Tibial nerve (tissue), 4 donors: ENCODE results near the gene SGPP1. TPM values are rescaled to one million over a fixed set of nuclear protein-coding genes. Genes with fewer than 3 reads are reported as not detected.

ENCODE experiments used
- DNase-seq, 2 donors: peaks; one replicate each; pipeline ENCODE4 v3.0.0-alpha.2; 2019; ENCODE audit warnings: low spot score in 2 of 2
- H3K27ac ChIP-seq, 4 donors: fragments of 200-600 bp; sonication (generic) in 3 of 4; one replicate each; pipeline ENCODE4 v1.5.1; 2017 to 2019; ENCODE audit warnings: mild to moderate bottlenecking in 1 of 4
- H3K27me3 ChIP-seq, 2 donors: fragments of 200-600 bp; sonication (generic) in 1 of 2; one replicate each; pipeline versions ENCODE4 v1.5.1 to v1.6.0; 2017 to 2019
- H3K36me3 ChIP-seq, 3 donors: fragments of 200-600 bp; sonication (generic); one replicate each; pipeline ENCODE4 v1.5.1; 2018 to 2019
- H3K4me1 ChIP-seq, 4 donors: fragments of 200-600 bp; sonication (generic) in 3 of 4; one replicate each; pipeline ENCODE4 v1.5.1; 2017 to 2019
- H3K4me3 ChIP-seq, 4 donors: fragments of 200-600 bp; sonication (generic) in 3 of 4; one replicate each; pipeline ENCODE4 v1.5.1; 2017 to 2019; ENCODE audit warnings: mild to moderate bottlenecking in 1 of 4, moderate library complexity in 1 of 4
- H3K9me3 ChIP-seq, 4 donors: fragments of 200-600 bp; sonication (generic) in 3 of 4; one replicate each; pipeline ENCODE4 v1.5.1; 2017 to 2019
- EP300 ChIP-seq, 2 donors: sonication (generic); formaldehyde crosslinking; IDR thresholded peaks; one replicate each; pipeline ENCODE4 v1.6.1; 2017; ENCODE audit warnings: antibody characterized with exemption in 2 of 2, mild to moderate bottlenecking in 1 of 2
- POLR2A ChIP-seq, 2 donors: fragments of 450-650 bp; IDR thresholded peaks; one replicate each; pipeline ENCODE4 v1.6.1; 2017; ENCODE audit warnings: antibody characterized with exemption in 2 of 2, mild to moderate bottlenecking in 2 of 2, moderate library complexity in 2 of 2
- WGBS, 2 donors: methylation state at CpG; one replicate each; pipeline ENCODE4 v1.1.5; 2018; 5-methylcytosine and 5-hydroxymethylcytosine counted together
- total RNA-seq, 4 donors: library from RNA; depleted of rRNA; stranded (reverse); fragments of >200 nt; gene quantifications; one replicate each; pipeline ENCODE4 v1.1.0, GENCODE V29; 2016
- TF ChIP-seq, protein P1 (sequence below), 5 experiments: fragments of 200-600 bp in 3 of 5; fragments of 450-650 bp in 2 of 5; sonication (generic) in 3 of 5; IDR thresholded peaks; one replicate each; pipeline ENCODE4 v1.5.1; 2016 to 2019; ENCODE audit warnings: antibody characterized with exemption in 5 of 5, mild to moderate bottlenecking in 3 of 5, moderate library complexity in 2 of 5

SGPP1 gene
- total RNA-seq, 4 donors from 2014 or later = 31.2 to 43.5 (median 35.3) TPM

GRCh38 chr14:63686926-63687325 is 40.9 kb downstream of the SGPP1 start:
- Histone ChIP-seq H3K4me3 (no peak overlapping the region), H3K4me1 (no peaks in the 10 kb centered on the region), H3K27me3 (no peaks in the 10 kb centered on the region), H3K27ac (no peak overlapping the region), H3K9me3 (no peaks in the 10 kb centered on the region), H3K36me3 (peaks cover 0 to 7% (median 0%) of the 10 kb centered on the region in 3 donors)
- DNase-seq = no peak
- no peak for TF ChIP-seq POLR2A (IDR thresholded peaks at IDR 0.05)
- TF ChIP-seq, protein P1, sequence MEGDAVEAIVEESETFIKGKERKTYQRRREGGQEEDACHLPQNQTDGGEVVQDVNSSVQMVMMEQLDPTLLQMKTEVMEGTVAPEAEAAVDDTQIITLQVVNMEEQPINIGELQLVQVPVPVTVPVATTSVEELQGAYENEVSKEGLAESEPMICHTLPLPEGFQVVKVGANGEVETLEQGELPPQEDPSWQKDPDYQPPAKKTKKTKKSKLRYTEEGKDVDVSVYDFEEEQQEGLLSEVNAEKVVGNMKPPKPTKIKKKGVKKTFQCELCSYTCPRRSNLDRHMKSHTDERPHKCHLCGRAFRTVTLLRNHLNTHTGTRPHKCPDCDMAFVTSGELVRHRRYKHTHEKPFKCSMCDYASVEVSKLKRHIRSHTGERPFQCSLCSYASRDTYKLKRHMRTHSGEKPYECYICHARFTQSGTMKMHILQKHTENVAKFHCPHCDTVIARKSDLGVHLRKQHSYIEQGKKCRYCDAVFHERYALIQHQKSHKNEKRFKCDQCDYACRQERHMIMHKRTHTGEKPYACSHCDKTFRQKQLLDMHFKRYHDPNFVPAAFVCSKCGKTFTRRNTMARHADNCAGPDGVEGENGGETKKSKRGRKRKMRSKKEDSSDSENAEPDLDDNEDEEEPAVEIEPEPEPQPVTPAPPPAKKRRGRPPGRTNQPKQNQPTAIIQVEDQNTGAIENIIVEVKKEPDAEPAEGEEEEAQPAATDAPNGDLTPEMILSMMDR (IDR thresholded peaks at IDR 0.05) = no peak

GRCh38 chr14:63685401-63685800 is 42.5 kb downstream of the SGPP1 start:
- Histone ChIP-seq H3K36me3 (peaks cover 0 to 7% (median 0%) of the 10 kb centered on the region in 3 donors), H3K9me3 (no peaks in the 10 kb centered on the region), H3K4me3 (no peak overlapping the region), H3K27me3 (no peaks in the 10 kb centered on the region), H3K4me1 (no peaks in the 10 kb centered on the region), H3K27ac (no peak overlapping the region)
- DNase-seq = no peak
- no peak for TF ChIP-seq POLR2A (IDR thresholded peaks at IDR 0.05)
- TF ChIP-seq, protein P1 (IDR thresholded peaks at IDR 0.05) = no peak
- no peak for TF ChIP-seq EP300 (IDR thresholded peaks at IDR 0.05)
- 98% methylated on average over 1 of the region's 1 CpG for WGBS, 2 donors

DNA sequence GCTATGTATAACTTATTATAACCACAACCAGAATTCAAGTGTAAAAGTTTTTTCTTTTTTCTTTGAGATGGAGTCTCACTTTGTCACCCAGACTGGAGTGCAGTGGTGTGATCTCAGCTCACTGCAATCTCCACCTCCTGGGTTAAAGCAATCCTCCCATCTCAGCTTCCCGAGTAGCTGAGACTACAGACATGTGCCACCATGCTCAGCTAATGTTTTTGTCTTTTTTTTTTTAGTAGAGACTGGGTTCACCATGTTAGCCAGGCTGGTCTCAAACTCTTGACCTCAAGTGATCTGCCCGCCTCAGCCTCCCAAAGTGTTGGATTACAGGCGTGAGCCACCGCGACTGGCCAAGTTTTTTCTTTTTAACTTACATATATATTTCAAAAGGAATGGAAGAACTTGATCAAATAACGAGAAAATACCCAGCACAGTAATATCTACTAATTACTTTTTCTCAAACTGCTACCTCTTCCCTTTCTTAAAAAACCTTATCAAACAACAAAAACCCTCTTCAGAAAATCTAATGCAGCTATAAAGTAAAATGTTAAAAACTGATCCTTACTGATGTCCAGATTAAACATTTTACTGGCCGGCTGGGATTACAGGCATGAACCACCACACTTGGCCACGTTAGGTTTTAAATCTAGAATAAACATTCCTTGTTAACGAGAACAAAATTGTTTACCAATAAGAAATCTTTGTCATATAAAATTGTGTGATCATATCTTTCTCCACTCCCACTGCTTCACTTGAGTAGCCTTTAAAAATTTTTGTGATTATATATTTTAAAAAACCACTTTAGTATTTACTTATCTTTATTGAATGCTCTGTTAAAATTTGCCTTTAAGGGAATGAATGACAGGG is 44.9 kb downstream of the SGPP1 start:
- no peak overlapping the region for H3K27ac ChIP-seq
- H3K9me3 ChIP-seq = no peaks in the 10 kb centered on the region
- 90 to 91% methylated on average over 9 of the region's 9 CpGs for WGBS, 2 donors
- H3K4me3 ChIP-seq = no peak overlapping the region
- no peaks in the 10 kb centered on the region for H3K4me1 ChIP-seq
- TF ChIP-seq POLR2A (IDR thresholded peaks at IDR 0.05) (no peak), EP300 (IDR thresholded peaks at IDR 0.05) (no peak)
- TF ChIP-seq, protein P1 (IDR thresholded peaks at IDR 0.05) = no peak
- H3K36me3 ChIP-seq = peaks cover 0 to 19% (median 0%) of the 10 kb centered on the region in 3 donors
- no peaks in the 10 kb centered on the region for H3K27me3 ChIP-seq
- DNase-seq = no peak

GRCh38 chr14:63678536-63678935 is 49.3 kb downstream of the SGPP1 start:
- Histone ChIP-seq H3K36me3 (peaks cover 0 to 29% (median 0%) of the 10 kb centered on the region in 3 donors), H3K9me3 (no peaks in the 10 kb centered on the region), H3K27ac (no peak overlapping the region), H3K4me3 (no peak overlapping the region), H3K27me3 (no peaks in the 10 kb centered on the region), H3K4me1 (no peaks in the 10 kb centered on the region)
- no peak for DNase-seq
- TF ChIP-seq, protein P1 (IDR thresholded peaks at IDR 0.05) = no peak
- TF ChIP-seq POLR2A (IDR thresholded peaks at IDR 0.05) (no peak), EP300 (IDR thresholded peaks at IDR 0.05) (no peak)
- WGBS, 2 donors = 92 to 100% methylated on average over 1 of the region's 1 CpG

- Histone ChIP-seq H3K36me3 (peaks cover 0 to 29% (median 0%) of the 10 kb centered on the region in 3 donors), H3K4me1 (no peaks in the 10 kb centered on the region), H3K27ac (no peak overlapping the region), H3K9me3 (no peaks in the 10 kb centered on the region), H3K27me3 (no peaks in the 10 kb centered on the region), H3K4me3 (no peak overlapping the region)
- no peak for DNase-seq
- TF ChIP-seq EP300 (IDR thresholded peaks at IDR 0.05) (no peak), POLR2A (IDR thresholded peaks at IDR 0.05) (no peak)
- TF ChIP-seq, protein P1 (IDR thresholded peaks at IDR 0.05) = no peak
- 78 to 86% methylated on average over 3 of the region's 3 CpGs for WGBS, 2 donors
These were observed 49.9 kb downstream of the SGPP1 start for GRCh38 chr14:63677891-63678379.
